Right lobe of liver (tissue), 6 donors: ENCODE measurements around the gene GABRR3. TPM values are rescaled to one million over a fixed set of nuclear protein-coding genes. Genes with fewer than 3 reads are reported as not detected.

Experiments
- ATAC-seq, 4 donors: fragments of 200-7000 bp; cut with Tn5 transposase; one replicate each; pipeline ENCODE4 v1.9.1; 2020; ENCODE audit warnings: mild to moderate bottlenecking in 4 of 4, moderate library complexity in 4 of 4
- DNase-seq, 3 donors: peaks; one replicate each; pipeline ENCODE4 v3.0.0-alpha.2; 2020
- H3K27ac ChIP-seq, 3 donors: fragments of 200-600 bp; one replicate each; pipeline ENCODE4 v1.8.0; 2022
- H3K27me3 ChIP-seq, 2 donors: fragments of 200-600 bp; one replicate each; pipeline ENCODE4 v1.8.0; 2022
- H3K36me3 ChIP-seq, 4 donors: fragments of 200-600 bp; sonication (generic) in 1 of 4; one replicate each; pipeline versions ENCODE4 v1.5.1 to v1.8.0; 2017 to 2022; ENCODE audit warnings: control low read depth in 1 of 4
- H3K4me1 ChIP-seq, 4 donors: fragments of 200-600 bp; sonication (generic) in 1 of 4; one replicate each; pipeline versions ENCODE4 v1.5.1 to v1.8.0; 2017 to 2022; ENCODE audit warnings: control low read depth in 1 of 4
- H3K4me3 ChIP-seq, 3 donors: fragments of 200-600 bp; one replicate each; pipeline ENCODE4 v1.8.0; 2022
- H3K9me3 ChIP-seq, 4 donors: fragments of 200-600 bp; sonication (generic) in 1 of 4; one replicate each; pipeline versions ENCODE4 v1.5.1 to v1.8.0; 2017 to 2022; ENCODE audit warnings: control low read depth in 1 of 4
- CTCF ChIP-seq, 4 donors: fragments of 200-600 bp in 3 of 4; fragments of 450-650 bp in 1 of 4; IDR thresholded peaks; one replicate each; pipeline versions ENCODE4 v1.5.1 to v1.8.0; 2016 to 2022; ENCODE audit warnings: antibody characterized with exemption in 4 of 4, mild to moderate bottlenecking in 2 of 4
- POLR2A ChIP-seq: fragments of 450-650 bp; IDR thresholded peaks from one replicate; pipeline ENCODE4 v1.6.1; 2017; ENCODE audit warnings: antibody characterized with exemption, mild to moderate bottlenecking
- WGBS: methylation state at CpG from one replicate; pipeline ENCODE4 v1.1.6; 2018; ENCODE audit warnings: low coverage, low lambda C conversion rate; ENCODE audit not compliant: insufficient coverage; ENCODE audit errors: missing lambda C conversion rate; 5-methylcytosine and 5-hydroxymethylcytosine counted together
- intact Hi-C, 2 donors: fragments of 100-400 bp; cut with DNase I; formaldehyde crosslinking; loops; one replicate each; pipeline versions ENCODE4 v1.11.2 to v1.14.1; 2022
- total RNA-seq, 6 experiments: library from RNA; depleted of rRNA in 2 of 6; stranded (reverse); fragments of >200 nt in 2 of 6; fragmentation: NEBNext Ultra II Directional in 3 of 6; extraction: Animal tissue kit (Norgen Biotek cat#: 25700) in 3 of 6; gene quantifications; one replicate each; pipeline versions ENCODE4 v1.1.0 to v1.2.4, GENCODE V29; 2016 to 2023
- donor health status: DM: no; HTN: yes; CAD: no.
- donor health status: DM: no; HTN: no; CAD: no.
- donor health status: DM: no; HTN: no; CAD: no.
- donor health status: DM: no; HTN: yes; CAD: no.
- donor health status: DM: no; HTN: yes; CAD: no.

The GABRR3 gene
- total RNA-seq, 6 experiments from 2014 or later = 0.51 TPM; not detected in 5

- DNase-seq (no peak), ATAC-seq (no peak)
- H3K27ac ChIP-seq = no peak overlapping the region
- H3K9me3 ChIP-seq = no peaks in the 10 kb centered on the region
- no peaks in the 10 kb centered on the region for H3K27me3 ChIP-seq
- TF ChIP-seq POLR2A (no peak), CTCF (IDR thresholded peaks at IDR 0.05) (no peak)
- intact Hi-C loops = no loop called here
- no peaks in the 10 kb centered on the region for H3K36me3 ChIP-seq
- no peak overlapping the region for H3K4me3 ChIP-seq
- H3K4me1 ChIP-seq = peaks cover 0 to 25% (median 5%) of the 10 kb centered on the region in 4 donors
- 78% methylated on average over 3 of the region's 4 CpGs for WGBS
These were observed 38.1 kb downstream of the GABRR3 start for GRCh38 chr3:97996988-97997387.

- WGBS = 33% methylated on average over 2 of the region's 2 CpGs
- TF ChIP-seq CTCF (IDR thresholded peaks at IDR 0.05) (no peak), POLR2A (no peak)
- no peaks in the 10 kb centered on the region for H3K9me3 ChIP-seq
- peaks cover 0 to 25% (median 5%) of the 10 kb centered on the region in 4 donors for H3K4me1 ChIP-seq
- ATAC-seq (peak; percentile 68 to 92 (median 86)), DNase-seq (no peak)
- H3K27ac ChIP-seq = no peak overlapping the region
- H3K36me3 ChIP-seq = no peaks in the 10 kb centered on the region
- intact Hi-C loops = no loop called here
- no peaks in the 10 kb centered on the region for H3K27me3 ChIP-seq
- no peak overlapping the region for H3K4me3 ChIP-seq
These were observed 40.7 kb downstream of the GABRR3 start for GRCh38 chr3:97994328-97994945.

- Histone ChIP-seq H3K36me3 (no peaks in the 10 kb centered on the region), H3K27me3 (no peaks in the 10 kb centered on the region), H3K4me1 (peaks cover 0 to 25% (median 5%) of the 10 kb centered on the region in 4 donors), H3K9me3 (no peaks in the 10 kb centered on the region), H3K4me3 (no peak overlapping the region), H3K27ac (no peak overlapping the region)
- ATAC-seq = no peak
- intact Hi-C loops = no loop called here
- 84% methylated on average over 2 of the region's 2 CpGs for WGBS
- TF ChIP-seq POLR2A (no peak), CTCF (IDR thresholded peaks at IDR 0.05) (no peak)
- DNase-seq = no peak
These were observed 41.6 kb downstream of the GABRR3 start for GRCh38 chr3:97993526-97993925.

- ATAC-seq = peak in 2 of 4 donors; percentile 16 to 29
- Histone ChIP-seq H3K4me1 (peaks cover 0 to 25% (median 5%) of the 10 kb centered on the region in 4 donors), H3K27ac (no peak overlapping the region), H3K9me3 (no peaks in the 10 kb centered on the region), H3K27me3 (no peaks in the 10 kb centered on the region), H3K36me3 (no peaks in the 10 kb centered on the region), H3K4me3 (no peak overlapping the region)
- WGBS = no CpG with 5 or more reads among the region's 2 CpGs
- intact Hi-C loops = no loop called here
- no peak for DNase-seq
- no peak for TF ChIP-seq POLR2A
These were observed 42.5 kb downstream of the GABRR3 start for GRCh38 chr3:97992547-97993173.

GRCh38 chr3:97991293-97991682, 43.8 kb downstream of the GABRR3 start:
- H3K4me3 ChIP-seq = no peak overlapping the region
- no peaks in the 10 kb centered on the region for H3K27me3 ChIP-seq
- no peak for TF ChIP-seq POLR2A
- no peak for TF ChIP-seq CTCF (IDR thresholded peaks at IDR 0.05)
- H3K36me3 ChIP-seq = no peaks in the 10 kb centered on the region
- 69% methylated on average over 5 of the region's 5 CpGs for whole genome bisulfite sequencing
- H3K4me1 ChIP-seq = peaks cover 0 to 25% (median 5%) of the 10 kb centered on the region in 4 donors
- no peak for DNase-seq
- intact Hi-C loops = no loop called here
- no peak overlapping the region for H3K27ac ChIP-seq
- no peaks in the 10 kb centered on the region for H3K9me3 ChIP-seq
- peak in 1 of 4 donors; percentile 14 for ATAC-seq
